NCI-H2107 treated with DMSO at 0.1 percent for 48 hours (cell line): ENCODE measurements around the gene PRR23E.

ENCODE experiments used
- DNase-seq: peaks from one replicate; lab custom pipeline; 2025; ENCODE audit not compliant: unreplicated experiment; lab: John Stamatoyannopoulos, UW

PRR23E gene

DNA sequence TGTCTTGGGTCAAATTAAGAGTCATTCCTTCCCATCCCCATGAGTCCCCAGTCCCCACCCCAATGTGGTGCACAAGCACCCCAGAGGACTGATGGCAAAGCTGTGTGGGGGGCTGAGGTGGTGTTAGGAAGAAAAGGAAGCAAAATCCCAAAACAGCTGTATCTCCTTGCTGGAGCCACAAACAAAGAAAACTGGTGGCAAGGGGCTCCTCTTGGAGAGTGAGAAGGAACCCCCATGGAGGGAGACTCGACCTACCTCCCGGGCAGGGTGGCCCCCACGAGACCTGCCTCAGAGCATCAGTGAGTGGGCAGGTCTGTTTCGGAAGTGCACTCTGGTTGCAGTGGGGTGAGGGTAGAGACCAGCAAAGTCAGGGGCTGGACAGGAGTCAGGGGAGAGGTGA is 29.2 kb downstream of the PRR23E start:
- no peak for DNase-seq

DNA sequence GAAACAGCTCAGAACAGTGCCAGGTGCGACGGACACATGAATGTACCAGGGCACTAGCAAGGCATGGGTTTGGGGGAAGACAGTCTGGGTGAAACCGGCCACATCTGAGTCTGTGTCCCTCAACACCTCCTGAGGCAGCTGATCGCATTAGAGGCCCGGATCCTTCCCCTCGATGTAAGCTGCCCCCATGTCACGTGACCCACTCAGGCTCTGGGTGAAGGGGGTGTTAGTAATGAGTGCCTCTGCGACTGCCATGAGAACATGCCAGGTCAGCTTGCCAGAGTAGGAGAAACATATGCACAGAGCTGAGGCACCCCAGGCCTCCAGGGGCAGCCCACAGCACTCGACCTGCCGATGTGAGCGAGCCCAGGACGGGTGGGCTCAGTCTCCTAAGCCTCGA is 29.7 kb downstream of the PRR23E start:
- no peak for DNase-seq

DNA sequence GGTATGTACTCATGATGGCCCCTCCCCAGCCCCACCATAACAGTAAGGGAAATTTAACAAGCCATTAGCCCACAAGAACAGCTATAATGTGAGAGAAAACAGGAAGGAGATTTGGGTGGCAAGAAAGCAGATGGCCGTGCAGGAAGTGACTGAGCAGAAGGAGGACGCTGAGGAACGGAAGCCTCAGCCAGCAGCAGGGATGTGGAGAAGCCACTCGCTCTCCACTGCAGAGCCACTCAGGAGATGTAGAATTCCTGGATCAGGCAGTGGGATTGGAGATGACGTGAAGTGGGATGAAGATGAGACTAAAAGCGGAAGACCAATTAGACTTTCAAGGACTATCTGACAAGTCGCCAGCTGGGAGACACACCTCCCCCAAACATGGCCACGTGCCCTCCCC is 31.2 kb downstream of the PRR23E start:
- no peak for DNase-seq

DNA sequence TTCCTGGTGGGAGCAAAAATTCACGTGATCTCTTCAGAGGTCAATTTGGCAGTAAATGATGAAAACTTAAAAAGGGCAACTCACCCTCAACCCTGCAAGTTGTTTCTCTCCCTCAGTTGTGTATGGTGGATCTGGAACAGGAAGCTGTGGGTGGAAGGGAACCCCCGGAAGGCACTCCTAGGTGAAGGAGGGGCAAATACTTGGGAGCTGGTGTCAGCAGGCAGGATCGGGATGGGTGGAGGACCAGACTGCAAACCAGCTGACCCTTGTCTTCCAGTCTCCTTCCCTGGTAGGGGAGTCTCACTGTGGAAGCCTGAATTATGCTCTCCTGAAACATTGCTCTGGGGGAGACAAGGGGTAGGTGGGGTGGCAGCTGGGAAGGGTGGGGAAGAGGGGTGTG is 33.5 kb downstream of the PRR23E start:
- DNase-seq: no peak

DNA sequence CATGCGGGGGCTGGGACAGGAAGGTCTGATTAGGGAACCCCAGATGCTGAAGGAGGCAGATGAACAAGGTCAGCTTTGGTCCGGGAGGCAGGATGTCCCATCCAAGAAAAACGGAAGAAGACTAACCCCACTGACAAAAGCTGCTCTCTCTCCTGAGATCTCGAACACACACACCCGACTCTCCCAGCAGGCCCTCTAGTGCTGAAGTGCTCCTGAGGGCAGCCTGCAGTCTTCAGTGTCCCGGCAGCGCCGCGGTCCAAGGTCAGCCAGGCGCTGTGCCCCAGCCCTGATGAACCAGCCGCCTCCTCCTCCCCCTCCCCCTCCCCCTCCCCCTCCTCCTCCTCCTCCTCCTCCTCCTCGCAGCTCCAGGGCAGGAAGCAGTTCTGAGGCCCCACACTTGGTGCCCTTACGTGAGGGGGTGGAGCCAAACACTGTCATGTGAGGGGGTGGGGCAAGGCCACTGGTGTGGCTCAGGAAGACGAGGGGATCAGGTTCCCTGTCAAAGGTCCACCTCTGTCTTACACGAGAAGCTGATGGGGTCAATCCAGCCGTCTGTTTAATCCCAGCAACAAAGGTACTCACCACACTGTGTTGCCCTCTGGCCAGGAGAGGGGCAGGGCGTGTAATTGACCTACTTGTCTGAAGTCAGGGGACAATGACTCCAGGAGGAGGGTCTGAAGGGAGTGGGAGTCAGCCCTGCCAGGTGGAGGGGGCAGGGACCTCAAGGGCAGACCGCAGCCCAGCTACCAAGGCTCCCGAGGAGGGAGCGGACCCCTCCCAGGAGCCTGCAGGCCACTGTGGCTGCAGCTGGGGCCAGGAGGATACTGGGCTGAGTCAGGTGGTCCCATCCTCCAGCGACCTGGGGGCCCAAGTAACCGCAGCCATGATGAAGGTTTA is 34.3 kb downstream of the PRR23E start:
- no peak for DNase-seq

DNA sequence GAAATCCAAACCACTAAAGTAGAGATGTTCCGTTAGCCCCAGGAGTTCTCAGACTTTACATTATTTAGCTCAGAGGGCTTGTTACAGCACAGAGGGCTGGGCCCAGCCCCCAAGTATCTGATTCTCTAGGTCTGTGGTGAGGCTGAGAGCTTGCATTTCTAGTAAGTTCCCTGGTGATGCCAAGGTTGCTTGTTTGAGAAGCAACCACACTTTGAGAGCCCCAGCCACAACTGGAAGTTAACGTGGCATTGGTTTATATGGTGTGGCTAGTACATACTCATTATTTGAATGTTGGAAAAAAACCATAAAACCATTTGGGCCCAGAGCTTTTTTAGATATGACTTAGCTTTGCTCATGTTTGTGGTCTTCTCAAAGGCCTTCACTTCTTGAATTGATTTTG is 35.9 kb downstream of the PRR23E start:
- no peak for DNase-seq

DNA sequence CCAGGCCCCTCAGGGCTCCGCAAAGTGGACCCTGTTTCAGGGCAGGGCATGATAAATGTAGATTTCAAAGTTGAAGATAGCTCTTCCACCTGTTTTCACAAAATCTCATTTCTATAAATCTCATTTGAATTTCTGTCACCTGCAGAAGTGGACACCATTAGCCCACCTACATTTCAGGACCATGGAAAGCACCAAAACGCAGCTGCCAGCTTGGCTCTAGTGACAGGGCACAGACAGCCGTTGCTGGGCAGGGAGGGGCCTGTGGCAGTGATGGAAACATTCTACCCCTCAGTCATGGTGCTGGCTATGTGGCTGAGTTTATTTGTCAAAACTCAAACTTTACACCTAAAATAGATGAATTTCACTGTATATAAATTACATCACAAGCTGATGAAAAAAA is 40.4 kb downstream of the PRR23E start:
- DNase-seq: no peak

DNA sequence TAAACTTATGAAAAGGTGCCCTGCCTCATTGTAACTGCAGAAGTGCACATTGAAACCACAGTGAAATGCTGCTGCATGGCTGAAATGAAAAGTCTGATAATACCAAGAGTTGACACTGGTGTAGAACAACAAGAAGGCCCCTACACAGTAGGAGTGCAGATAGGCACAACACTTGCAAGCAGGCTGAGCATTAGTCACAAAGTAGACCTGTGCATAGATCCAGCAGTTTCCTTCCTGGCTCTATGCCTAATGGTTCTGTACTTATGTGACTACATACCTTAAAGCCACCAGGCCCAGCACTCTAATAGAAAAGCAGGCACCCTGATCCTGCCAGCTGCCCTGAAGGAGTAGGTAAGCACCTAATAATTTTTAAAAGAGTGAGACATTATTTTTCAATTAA is 41.8 kb downstream of the PRR23E start:
- DNase-seq: no peak

DNA sequence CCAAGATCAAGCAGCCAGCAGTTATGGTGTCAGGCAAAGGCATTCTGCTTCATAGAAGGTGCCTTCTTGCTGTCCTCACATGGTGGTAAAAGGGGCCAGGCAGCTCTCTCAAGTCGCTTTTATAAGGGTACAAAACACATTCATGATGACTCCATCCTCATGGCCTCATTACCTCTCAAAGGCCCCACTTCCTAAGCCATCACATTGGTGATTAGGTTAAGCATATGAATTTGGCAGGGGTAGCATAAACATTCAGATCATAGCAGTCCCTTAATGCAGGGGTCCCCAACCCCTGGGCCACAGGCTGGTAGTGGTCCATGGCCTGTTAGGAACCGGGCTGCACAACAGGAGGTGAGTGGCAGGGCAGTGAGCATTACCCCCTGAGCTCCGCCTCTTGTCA is 42.8 kb downstream of the PRR23E start:
- DNase-seq: no peak

DNA sequence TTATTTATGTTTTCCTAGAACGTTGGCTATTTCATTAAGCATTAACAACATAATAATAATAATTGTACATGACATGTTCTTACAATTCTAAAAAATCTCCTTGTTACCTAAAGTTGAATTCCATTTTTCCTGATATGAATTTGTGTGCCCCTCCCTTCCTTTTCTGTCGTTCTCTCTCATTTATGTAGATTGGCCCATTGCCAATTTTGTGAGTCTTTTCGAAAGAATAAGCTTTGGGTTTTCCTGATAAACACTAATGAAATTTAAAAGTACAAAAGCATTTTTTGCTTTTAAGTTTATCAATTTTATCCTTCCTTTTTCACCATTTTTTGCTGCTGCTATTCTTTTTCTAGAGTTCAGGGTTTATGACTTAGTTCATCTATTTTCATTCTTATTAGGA is 44.9 kb downstream of the PRR23E start:
- DNase-seq: no peak

DNA sequence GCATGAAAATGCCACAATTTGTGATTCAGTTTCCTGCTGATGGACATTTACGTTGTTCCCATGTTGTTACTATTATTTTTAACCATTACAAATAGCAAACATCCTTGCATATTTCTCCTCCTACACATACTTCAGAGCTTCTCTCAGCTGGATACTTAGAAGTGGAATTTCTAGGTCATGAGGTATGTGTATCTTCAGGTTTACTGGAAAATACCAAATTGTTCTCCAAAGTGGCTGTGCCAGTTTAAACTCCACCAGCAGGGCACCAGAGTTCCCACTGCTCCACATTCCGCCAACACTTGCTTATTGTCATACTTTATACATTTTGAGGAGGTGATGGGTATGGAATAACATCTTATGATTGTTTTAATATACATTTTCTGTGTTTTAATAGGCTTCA is 45.7 kb downstream of the PRR23E start:
- no peak for DNase-seq

DNA sequence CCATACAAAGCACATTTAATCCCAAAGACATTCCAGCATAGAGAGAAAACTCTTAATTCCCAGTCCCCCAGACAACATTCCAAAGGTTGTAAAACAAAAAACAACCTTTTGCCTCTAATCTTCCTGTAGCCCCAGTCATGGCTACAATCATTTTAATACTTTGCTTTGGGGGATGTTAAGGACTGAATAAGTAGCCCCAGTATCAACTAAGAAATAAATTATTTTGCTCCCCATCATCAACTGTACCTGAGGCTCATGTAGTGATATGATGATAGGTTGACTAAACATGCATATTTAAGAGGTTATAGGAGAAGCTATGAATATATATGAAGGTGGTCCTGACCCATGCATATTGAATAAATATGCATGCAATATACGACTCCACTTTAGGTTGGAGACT is 54.4 kb downstream of the PRR23E start:
- no peak for DNase-seq
